ENCODE data around the gene MROH8.

GRCh38 chr20:37190354-37191112 is 11.2 kb upstream of the MROH8 start:
- TF ChIP-seq CTCF (IDR thresholded peaks at IDR 0.05; ENCODE audit: poor library complexity, severe bottlenecking), result no peak
- TF ChIP-seq RAD21 (conservative IDR thresholded peaks at IDR 0.05), result no peak
- no peak for TF ChIP-seq EZH2 (IDR thresholded peaks at IDR 0.05; ENCODE audit: borderline replicate concordance, insufficient read depth, low read length, poor library complexity, severe bottlenecking)
- TF ChIP-seq EP300 (conservative IDR thresholded peaks at IDR 0.05; ENCODE audit: poor library complexity, severe bottlenecking), result peak; percentile 75
